ENCODE measurements around the gene TMEM176B.

GRCh38 chr7:150814328-150815001 lies 14.3 kb upstream of the TMEM176B start:
- TF ChIP-seq POLR2AphosphoS5 (IDR thresholded peaks at IDR 0.05) (no peak), CTCF (IDR thresholded peaks at IDR 0.05) (no peak), POLR2A (IDR thresholded peaks at IDR 0.05) (no peak)

Measured in transverse colon (tissue), 4 donors.